GM12872 (cell line): ENCODE results near the gene MCRIP2.

Source experiments
- TF ChIP-seq, protein P1 (sequence below): IDR thresholded peaks from 3 replicates; pipeline ENCODE4 v1.5.1; 2011; ENCODE audit warnings: low read depth, mild to moderate bottlenecking, low read length, moderate library complexity; ENCODE audit not compliant: insufficient read depth

The MCRIP2 gene

DNA sequence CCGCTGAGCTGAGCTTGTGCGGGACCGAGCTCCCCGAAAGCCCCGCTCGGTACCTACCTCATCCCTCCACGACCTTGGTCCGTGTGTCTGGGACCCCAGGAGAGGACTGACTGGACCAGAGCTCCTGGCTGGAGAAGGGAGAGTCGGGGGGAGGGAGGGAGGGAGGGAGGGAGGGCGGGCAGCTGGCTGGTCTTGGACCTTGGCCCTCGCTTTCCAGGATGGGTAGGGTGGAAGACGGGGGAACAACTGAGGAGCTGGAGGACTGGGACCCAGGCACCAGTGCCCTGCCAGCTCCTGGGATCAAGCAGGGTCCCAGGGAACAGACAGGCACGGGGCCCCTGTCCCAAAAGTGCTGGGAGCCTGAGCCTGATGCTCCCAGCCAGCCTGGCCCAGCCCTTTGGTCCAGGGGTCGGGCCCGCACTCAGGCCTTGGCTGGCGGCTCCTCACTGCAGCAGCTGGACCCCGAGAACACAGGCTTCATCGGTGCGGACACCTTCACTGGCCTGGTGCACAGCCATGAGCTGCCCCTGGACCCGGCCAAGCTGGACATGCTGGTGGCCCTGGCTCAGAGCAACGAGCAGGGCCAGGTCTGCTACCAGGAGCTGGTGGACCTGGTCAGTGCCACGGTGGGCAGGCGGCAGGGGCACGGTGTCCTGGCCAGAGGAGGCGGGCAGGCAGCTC is 34.4 kb downstream of the MCRIP2 start:
- TF ChIP-seq, protein P1, sequence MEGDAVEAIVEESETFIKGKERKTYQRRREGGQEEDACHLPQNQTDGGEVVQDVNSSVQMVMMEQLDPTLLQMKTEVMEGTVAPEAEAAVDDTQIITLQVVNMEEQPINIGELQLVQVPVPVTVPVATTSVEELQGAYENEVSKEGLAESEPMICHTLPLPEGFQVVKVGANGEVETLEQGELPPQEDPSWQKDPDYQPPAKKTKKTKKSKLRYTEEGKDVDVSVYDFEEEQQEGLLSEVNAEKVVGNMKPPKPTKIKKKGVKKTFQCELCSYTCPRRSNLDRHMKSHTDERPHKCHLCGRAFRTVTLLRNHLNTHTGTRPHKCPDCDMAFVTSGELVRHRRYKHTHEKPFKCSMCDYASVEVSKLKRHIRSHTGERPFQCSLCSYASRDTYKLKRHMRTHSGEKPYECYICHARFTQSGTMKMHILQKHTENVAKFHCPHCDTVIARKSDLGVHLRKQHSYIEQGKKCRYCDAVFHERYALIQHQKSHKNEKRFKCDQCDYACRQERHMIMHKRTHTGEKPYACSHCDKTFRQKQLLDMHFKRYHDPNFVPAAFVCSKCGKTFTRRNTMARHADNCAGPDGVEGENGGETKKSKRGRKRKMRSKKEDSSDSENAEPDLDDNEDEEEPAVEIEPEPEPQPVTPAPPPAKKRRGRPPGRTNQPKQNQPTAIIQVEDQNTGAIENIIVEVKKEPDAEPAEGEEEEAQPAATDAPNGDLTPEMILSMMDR: no peak

- TF ChIP-seq, protein P1: no peak
These were observed 34.9 kb downstream of the MCRIP2 start for GRCh38 chr16:676565-676902.

DNA sequence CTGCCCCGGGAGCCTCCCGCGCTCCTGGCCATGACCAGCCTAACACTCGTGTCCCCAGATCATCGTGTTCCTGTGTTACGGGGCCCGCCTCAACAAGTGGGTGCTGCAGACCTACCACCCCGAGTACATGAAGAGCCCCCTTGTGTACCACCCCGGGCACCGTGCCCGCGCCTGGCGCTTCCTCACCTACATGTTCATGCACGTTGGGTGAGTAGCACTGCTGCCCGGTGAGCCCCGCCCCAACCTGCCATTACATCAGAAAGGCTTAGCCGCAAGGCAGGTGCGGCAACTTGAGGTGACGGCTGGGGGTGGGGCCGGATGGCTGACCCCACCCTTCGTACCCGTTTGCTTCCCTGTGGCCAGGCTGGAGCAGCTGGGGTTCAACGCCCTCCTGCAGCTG is 35.3 kb downstream of the MCRIP2 start:
- TF ChIP-seq, protein P1: no peak

- TF ChIP-seq, protein P1: no peak
These were observed 35.9 kb downstream of the MCRIP2 start for GRCh38 chr16:677316-678190.

- TF ChIP-seq, protein P1: no peak
These were observed 36.7 kb downstream of the MCRIP2 start for GRCh38 chr16:678209-678857.

DNA sequence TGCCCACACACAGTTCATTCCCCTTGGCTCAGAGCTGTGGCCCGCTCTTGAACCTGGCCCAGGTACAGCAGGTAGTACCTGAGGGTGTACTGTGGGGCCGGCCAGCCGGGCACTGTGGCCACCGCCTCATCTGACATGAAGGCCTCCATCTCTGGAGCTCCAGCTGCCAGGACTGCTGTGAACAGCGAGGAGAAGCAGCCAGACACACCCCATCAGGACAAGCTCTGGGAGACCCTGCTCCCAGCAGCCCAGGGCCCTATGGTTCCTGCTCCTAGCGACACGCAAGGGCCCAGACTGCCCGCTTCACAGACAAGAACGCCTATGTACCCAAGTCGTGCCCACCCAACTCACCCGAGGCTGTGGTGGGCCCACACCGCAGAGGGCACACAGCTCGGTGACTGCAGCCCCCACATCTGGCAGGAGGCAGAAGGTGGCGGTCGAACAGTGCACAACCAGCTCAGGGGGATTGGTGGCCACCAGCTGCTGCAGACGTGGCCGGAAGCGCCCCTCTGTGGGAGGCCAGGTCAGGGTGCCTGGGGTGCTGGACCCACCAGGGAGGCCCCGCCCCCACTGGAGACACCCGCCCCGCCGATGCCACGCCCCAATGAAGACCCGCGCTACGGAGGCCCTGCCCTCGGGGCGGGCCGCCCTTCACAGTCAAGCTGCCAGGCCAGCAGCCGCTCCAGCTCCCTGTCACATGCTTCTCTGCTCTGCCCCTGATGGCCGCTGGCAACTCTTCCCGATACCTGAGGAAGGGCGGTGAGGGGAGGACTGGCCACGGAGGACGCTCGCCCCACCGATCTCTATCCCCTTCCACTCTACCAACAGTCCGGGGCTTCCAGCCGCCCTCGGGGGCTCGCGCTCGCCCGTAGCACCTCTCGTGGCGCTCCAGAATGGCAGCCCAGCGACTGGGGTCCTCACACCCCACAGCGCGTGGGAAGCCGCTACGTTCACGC is 37.5 kb downstream of the MCRIP2 start:
- TF ChIP-seq, protein P1: no peak
